Suprapubic skin (tissue), 4 donors: Measurements from ENCODE around the gene MDGA2. TPM values are rescaled to one million over a fixed set of nuclear protein-coding genes. Genes with fewer than 3 reads are reported as not detected.

Experiments used
- DNase-seq, 2 donors: peaks; one replicate each; pipeline ENCODE4 v3.0.0-alpha.2; 2019; ENCODE audit warnings: low spot score in 2 of 2
- H3K27ac ChIP-seq: fragments of 200-600 bp; sonication (generic); one replicate; pipeline ENCODE4 v1.5.1; 2019
- H3K27me3 ChIP-seq: fragments of 200-600 bp; sonication (generic); one replicate; pipeline ENCODE4 v1.5.1; 2019
- H3K36me3 ChIP-seq: fragments of 200-600 bp; sonication (generic); one replicate; pipeline ENCODE4 v1.5.1; 2019
- H3K4me1 ChIP-seq: fragments of 200-600 bp; sonication (generic); one replicate; pipeline ENCODE4 v1.5.1; 2019
- H3K4me3 ChIP-seq: fragments of 200-600 bp; sonication (generic); one replicate; pipeline ENCODE4 v1.5.1; 2019; ENCODE audit warnings: mild to moderate bottlenecking
- H3K9me3 ChIP-seq: fragments of 200-600 bp; sonication (generic); one replicate; pipeline ENCODE4 v1.5.1; 2019
- CTCF ChIP-seq, 2 donors: fragments of 200-600 bp in 1 of 2; fragments of 450-650 bp in 1 of 2; sonication (generic) in 1 of 2; IDR thresholded peaks; one replicate each; pipeline ENCODE4 v1.5.1; 2016 to 2019; ENCODE audit warnings: antibody characterized with exemption in 2 of 2, mild to moderate bottlenecking in 1 of 2, moderate library complexity in 1 of 2
- EP300 ChIP-seq: sonication (generic); formaldehyde crosslinking; IDR thresholded peaks from one replicate; pipeline ENCODE4 v1.6.1; 2017; ENCODE audit warnings: antibody characterized with exemption
- POLR2A ChIP-seq, 2 donors: fragments of 450-650 bp; IDR thresholded peaks; one replicate each; pipeline ENCODE4 v1.6.1; 2017; ENCODE audit warnings: antibody characterized with exemption in 2 of 2, mild to moderate bottlenecking in 2 of 2, moderate library complexity in 2 of 2
- POLR2AphosphoS5 ChIP-seq, 3 donors: sonication (generic); formaldehyde crosslinking; IDR thresholded peaks; one replicate each; pipeline ENCODE4 v1.6.1; 2017; ENCODE audit warnings: antibody characterized with exemption in 3 of 3
- WGBS: methylation state at CpG from one replicate; pipeline ENCODE4 v1.1.5; 2018; 5-methylcytosine and 5-hydroxymethylcytosine counted together
- total RNA-seq, 4 donors: library from RNA; depleted of rRNA; stranded (reverse); fragments of >200 nt; gene quantifications; one replicate each; pipeline ENCODE4 v1.1.0, GENCODE V29; 2016

Gene MDGA2
- total RNA-seq, 4 donors from 2014 or later, result 0.16 to 1.5 (median 0.99) TPM; not detected in 1

- no peak overlapping the region for H3K27ac ChIP-seq
- H3K4me3 ChIP-seq, result no peak overlapping the region
- H3K9me3 ChIP-seq, result no peaks in the 10 kb centered on the region
- no peak for DNase-seq
- H3K4me1 ChIP-seq, result no peaks in the 10 kb centered on the region
- no peaks in the 10 kb centered on the region for H3K27me3 ChIP-seq
- 43% methylated on average over 1 of the region's 1 CpG for WGBS
- no peak for TF ChIP-seq CTCF (IDR thresholded peaks at IDR 0.05)
- TF ChIP-seq POLR2AphosphoS5 (IDR thresholded peaks at IDR 0.05), result no peak
- TF ChIP-seq POLR2A (IDR thresholded peaks at IDR 0.05), result no peak
- TF ChIP-seq EP300, result no peak
- no peaks in the 10 kb centered on the region for H3K36me3 ChIP-seq
Observed at GRCh38 chr14:46999661-47000060, 675.7 kb downstream of the MDGA2 start.

- no peaks in the 10 kb centered on the region for H3K4me1 ChIP-seq
- no peaks in the 10 kb centered on the region for H3K9me3 ChIP-seq
- no peak overlapping the region for H3K4me3 ChIP-seq
- no peaks in the 10 kb centered on the region for H3K27me3 ChIP-seq
- TF ChIP-seq POLR2A (IDR thresholded peaks at IDR 0.05) (no peak), EP300 (no peak), CTCF (IDR thresholded peaks at IDR 0.05) (no peak), POLR2AphosphoS5 (IDR thresholded peaks at IDR 0.05) (no peak)
- no peak for DNase-seq
- no peak overlapping the region for H3K27ac ChIP-seq
- no peaks in the 10 kb centered on the region for H3K36me3 ChIP-seq
Observed at GRCh38 chr14:46989566-46989965, 685.8 kb downstream of the MDGA2 start.

- WGBS, result 86% methylated on average over 4 of the region's 4 CpGs
- Histone ChIP-seq H3K4me3 (no peak overlapping the region), H3K27ac (no peak overlapping the region), H3K4me1 (no peaks in the 10 kb centered on the region), H3K36me3 (no peaks in the 10 kb centered on the region), H3K9me3 (no peaks in the 10 kb centered on the region), H3K27me3 (no peaks in the 10 kb centered on the region)
- no peak for DNase-seq
- TF ChIP-seq POLR2A (IDR thresholded peaks at IDR 0.05) (no peak), EP300 (no peak), POLR2AphosphoS5 (IDR thresholded peaks at IDR 0.05) (no peak), CTCF (IDR thresholded peaks at IDR 0.05) (no peak)
Observed at GRCh38 chr14:46988312-46988711, 687.1 kb downstream of the MDGA2 start.

- no peak for DNase-seq
- TF ChIP-seq POLR2A (IDR thresholded peaks at IDR 0.05) (no peak), POLR2AphosphoS5 (IDR thresholded peaks at IDR 0.05) (no peak), EP300 (no peak), CTCF (IDR thresholded peaks at IDR 0.05) (no peak)
- no peaks in the 10 kb centered on the region for H3K36me3 ChIP-seq
- no peak overlapping the region for H3K27ac ChIP-seq
- no peaks in the 10 kb centered on the region for H3K27me3 ChIP-seq
- no peaks in the 10 kb centered on the region for H3K4me1 ChIP-seq
- no peaks in the 10 kb centered on the region for H3K9me3 ChIP-seq
- H3K4me3 ChIP-seq, result no peak overlapping the region
- WGBS, result 84% methylated on average over 6 of the region's 6 CpGs
Observed at GRCh38 chr14:46985529-46986380, 689.6 kb downstream of the MDGA2 start.

- H3K36me3 ChIP-seq, result no peaks in the 10 kb centered on the region
- TF ChIP-seq EP300 (no peak), CTCF (IDR thresholded peaks at IDR 0.05) (no peak), POLR2A (IDR thresholded peaks at IDR 0.05) (no peak), POLR2AphosphoS5 (IDR thresholded peaks at IDR 0.05) (no peak)
- H3K4me3 ChIP-seq, result no peak overlapping the region
- H3K27me3 ChIP-seq, result no peaks in the 10 kb centered on the region
- H3K27ac ChIP-seq, result no peak overlapping the region
- no peaks in the 10 kb centered on the region for H3K9me3 ChIP-seq
- DNase-seq, result no peak
- no peaks in the 10 kb centered on the region for H3K4me1 ChIP-seq
- 56% methylated on average over 2 of the region's 2 CpGs for WGBS
Observed at GRCh38 chr14:46973295-46973694, 702.1 kb downstream of the MDGA2 start.
